Melanocyte of skin (primary cell): Measurements from ENCODE around the gene ZNF138. TPM values are rescaled to one million over a fixed set of nuclear protein-coding genes. Genes with fewer than 3 reads are reported as not detected.

Experiments
- total RNA-seq, 2 donors: library from RNA; depleted of rRNA; stranded (reverse); fragments of >200 nt; gene quantifications; 2 replicates each; pipeline ENCODE4 v1.2.3, GENCODE V29; 2012

The ZNF138 gene
- 1 to 10 TPM; 5.0 to 5.5 TPM for total RNA-seq

DNA sequence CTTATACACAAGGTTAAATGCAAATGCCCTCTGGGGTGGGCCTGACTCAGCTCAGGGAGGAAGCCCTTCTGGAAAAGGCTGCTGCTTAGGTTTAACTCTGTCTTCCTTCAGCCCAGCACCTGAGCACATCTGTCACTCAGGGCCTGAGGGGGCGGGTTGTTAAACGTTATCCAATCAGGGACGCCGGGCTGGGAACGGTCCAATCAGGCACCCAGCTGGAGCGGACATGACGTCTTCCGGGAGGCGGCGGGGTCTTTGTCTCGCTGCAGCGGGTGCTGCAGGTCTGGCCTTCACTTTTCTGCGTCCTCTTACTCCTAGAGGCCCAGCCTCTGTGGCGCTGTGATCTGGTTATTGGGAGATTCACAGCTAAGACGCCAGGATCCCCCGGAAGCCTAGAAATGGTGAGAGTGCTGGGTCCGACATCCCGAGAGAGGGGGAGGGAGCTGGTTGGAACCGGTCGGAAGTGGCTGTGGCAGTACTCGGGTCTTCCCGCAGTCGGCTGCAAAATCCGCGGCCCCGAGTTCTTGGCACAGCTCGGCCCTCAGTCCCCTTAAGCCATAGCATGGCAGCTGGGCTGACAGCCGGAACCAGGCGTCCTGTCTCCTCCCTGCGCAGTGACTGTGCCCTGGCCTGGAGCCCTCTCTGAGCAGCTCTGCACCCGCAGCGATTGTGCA lies at the start of gene ZNF138:
Gene ZNF138, plus strand, starts transcription at position 258 of the 674 bp plus-strand sequence. Its CDS starts 141 bp downstream, at position 399.

Other genes with a start within 250 kb of the ZNF138 start
- gene ZNF680, start 231.4 kb upstream of the ZNF138 start, total RNA-seq = 10 to 100 TPM in 1 of 2 donors, 1 to 10 TPM in 1; 7.9 to 11.7 TPM
- 1 to 10 TPM; 4.8 to 5.7 TPM for gene ZNF107, start 128.3 kb upstream of the ZNF138 start, total RNA-seq
- 1 to 10 TPM; 2.8 to 4.3 TPM for gene ZNF273, start 108.8 kb downstream of the ZNF138 start, total RNA-seq
- gene ZNF117, start 196.6 kb downstream of the ZNF138 start, total RNA-seq = 1 to 10 TPM in 1 of 2 donors, under 1 TPM in 1; 1.00 to 3.1 TPM
- 1 to 10 TPM; 3.3 to 4.5 TPM for gene ERV3-1, start 212.3 kb downstream of the ZNF138 start, total RNA-seq